ENCODE measurements around the gene PHC2. TPM values are rescaled to one million over a fixed set of nuclear protein-coding genes. Genes with fewer than 3 reads are reported as not detected.

PHC2 gene
- polyA plus RNA-seq, 1 donor (not counting 4 experiments of a cell fraction or from before 2014, with no cell fraction given): 51.7 TPM

GRCh38 chr1:33305016-33305415, 125.9 kb downstream of the PHC2 start:
- Histone ChIP-seq H3K36me3 (ENCODE audit: control insufficient read depth in 2 of 2, extremely low read depth in 1 of 2, insufficient read depth in 2 of 2, low read length in 2 of 2) (no peaks in the 10 kb centered on the region), H3K79me2 (ENCODE audit: control insufficient read depth, insufficient read depth, low read length) (no peaks in the 10 kb centered on the region), H3K27ac (ENCODE audit: control insufficient read depth, insufficient read depth, low read length) (no peak overlapping the region), H3K9me1 (ENCODE audit: control insufficient read depth, extremely low read depth, insufficient read depth, low read length) (no peaks in the 10 kb centered on the region), H3K4me3 (ENCODE audit: control insufficient read depth in 2 of 3, extremely low read depth in 1 of 3, insufficient read depth in 2 of 3, low read depth in 1 of 3, low read length in 3 of 3) (no peak overlapping the region), H3K4me2 (ENCODE audit: control insufficient read depth, extremely low read depth, insufficient read depth, low read depth, low read length) (no peak overlapping the region), H3K9ac (ENCODE audit: control insufficient read depth, extremely low read depth, insufficient read depth, low read length) (no peak overlapping the region), H3K4me1 (ENCODE audit: control insufficient read depth, extremely low read depth, insufficient read depth, low read length) (no peaks in the 10 kb centered on the region), H4K20me1 (ENCODE audit: control insufficient read depth, extremely low read depth, insufficient read depth, low read length) (no peaks in the 10 kb centered on the region), H2AFZ (ENCODE audit: control insufficient read depth, low read length) (no peak overlapping the region), H3K9me3 (ENCODE audit: control insufficient read depth, low read depth, low read length) (no peaks in the 10 kb centered on the region), H3K27me3 (ENCODE audit: control insufficient read depth, extremely low read depth, insufficient read depth, low read length) (peaks cover 13% of the 10 kb centered on the region)
- no peak for DNase-seq (ENCODE audit: low read depth, low spot score)
- TF ChIP-seq CTCF (optimal IDR thresholded peaks at IDR 0.05 in 1 of 3, IDR thresholded peaks at IDR 0.05 in 1 of 3, conservative IDR thresholded peaks at IDR 0.05 in 1 of 3; ENCODE audit: extremely low read depth in 1 of 3, insufficient read depth in 2 of 3, low read length in 3 of 3) (no peak), EZH2 (IDR thresholded peaks at IDR 0.05; ENCODE audit: low read length) (no peak)
- dilution Hi-C loops (cut with MboI; ENCODE audit: extremely low pct_ligation_motif_present, low sequenced_read_pairs): no loop called here
- no peak for FAIRE-seq

GRCh38 chr1:33302325-33302724, 128.6 kb downstream of the PHC2 start:
- no peak overlapping the region for H3K4me3 ChIP-seq (ENCODE audit: control insufficient read depth in 2 of 3, extremely low read depth in 1 of 3, insufficient read depth in 2 of 3, low read depth in 1 of 3, low read length in 3 of 3)
- dilution Hi-C loops (cut with MboI; ENCODE audit: extremely low pct_ligation_motif_present, low sequenced_read_pairs): no loop called here
- H3K9me3 ChIP-seq (ENCODE audit: control insufficient read depth, low read depth, low read length): no peaks in the 10 kb centered on the region
- H3K9ac ChIP-seq (ENCODE audit: control insufficient read depth, extremely low read depth, insufficient read depth, low read length): no peak overlapping the region
- peaks cover 13% of the 10 kb centered on the region for H3K27me3 ChIP-seq (ENCODE audit: control insufficient read depth, extremely low read depth, insufficient read depth, low read length)
- no peaks in the 10 kb centered on the region for H4K20me1 ChIP-seq (ENCODE audit: control insufficient read depth, extremely low read depth, insufficient read depth, low read length)
- TF ChIP-seq EZH2 (IDR thresholded peaks at IDR 0.05; ENCODE audit: low read length): no peak
- no peak for TF ChIP-seq CTCF (optimal IDR thresholded peaks at IDR 0.05 in 1 of 3, IDR thresholded peaks at IDR 0.05 in 1 of 3, conservative IDR thresholded peaks at IDR 0.05 in 1 of 3; ENCODE audit: extremely low read depth in 1 of 3, insufficient read depth in 2 of 3, low read length in 3 of 3)
- H3K4me1 ChIP-seq (ENCODE audit: control insufficient read depth, extremely low read depth, insufficient read depth, low read length): no peaks in the 10 kb centered on the region
- H3K79me2 ChIP-seq (ENCODE audit: control insufficient read depth, insufficient read depth, low read length): no peaks in the 10 kb centered on the region
- no peak for DNase-seq (ENCODE audit: low read depth, low spot score)
- no peak overlapping the region for H2AFZ ChIP-seq (ENCODE audit: control insufficient read depth, low read length)
- H3K27ac ChIP-seq (ENCODE audit: control insufficient read depth, insufficient read depth, low read length): no peak overlapping the region
- no peak for FAIRE-seq
- H3K9me1 ChIP-seq (ENCODE audit: control insufficient read depth, extremely low read depth, insufficient read depth, low read length): no peaks in the 10 kb centered on the region
- H3K36me3 ChIP-seq (ENCODE audit: control insufficient read depth in 2 of 2, extremely low read depth in 1 of 2, insufficient read depth in 2 of 2, low read length in 2 of 2): no peaks in the 10 kb centered on the region
- no peak overlapping the region for H3K4me2 ChIP-seq (ENCODE audit: control insufficient read depth, extremely low read depth, insufficient read depth, low read depth, low read length)
